ENCODE results near the gene OCA2. TPM values are rescaled to one million over a fixed set of nuclear protein-coding genes. Genes with fewer than 3 reads are reported as not detected.

The OCA2 gene
- total RNA-seq, 1 donor from 2014 or later: 2.8 TPM

DNA sequence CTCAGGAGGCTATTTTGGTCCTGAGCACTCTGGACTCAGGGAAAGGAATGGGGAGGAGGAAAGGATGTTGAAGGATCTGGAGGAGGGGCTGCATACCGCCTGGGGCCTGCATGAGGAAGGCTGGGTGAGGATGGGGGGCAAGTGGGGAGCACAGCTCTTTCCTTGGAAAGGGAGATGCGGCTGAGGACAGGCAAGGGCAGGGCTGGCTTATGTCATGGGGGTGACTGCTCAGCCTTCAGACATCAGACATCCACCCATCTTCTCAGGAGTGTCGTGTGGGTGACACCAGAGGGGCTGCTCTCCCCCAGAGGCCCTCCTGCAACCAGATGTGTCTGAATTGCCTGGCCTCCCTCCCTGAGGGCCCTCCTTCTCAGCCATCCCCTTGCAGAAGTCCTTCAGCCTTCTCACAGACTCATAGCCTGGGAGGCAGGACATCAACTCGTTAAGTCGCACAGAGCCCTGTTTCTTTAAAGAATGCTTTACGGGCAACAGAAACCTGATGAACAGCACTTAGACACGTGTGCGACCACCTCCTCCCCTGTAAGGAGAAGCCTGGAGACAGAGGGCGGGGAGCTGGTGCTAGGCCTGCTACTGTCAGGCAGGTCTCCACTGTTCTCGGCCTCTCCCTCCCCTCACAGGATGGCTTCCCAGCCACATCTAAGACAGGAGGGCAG is 252.3 kb downstream of the OCA2 start:
- TF ChIP-seq, protein P1, sequence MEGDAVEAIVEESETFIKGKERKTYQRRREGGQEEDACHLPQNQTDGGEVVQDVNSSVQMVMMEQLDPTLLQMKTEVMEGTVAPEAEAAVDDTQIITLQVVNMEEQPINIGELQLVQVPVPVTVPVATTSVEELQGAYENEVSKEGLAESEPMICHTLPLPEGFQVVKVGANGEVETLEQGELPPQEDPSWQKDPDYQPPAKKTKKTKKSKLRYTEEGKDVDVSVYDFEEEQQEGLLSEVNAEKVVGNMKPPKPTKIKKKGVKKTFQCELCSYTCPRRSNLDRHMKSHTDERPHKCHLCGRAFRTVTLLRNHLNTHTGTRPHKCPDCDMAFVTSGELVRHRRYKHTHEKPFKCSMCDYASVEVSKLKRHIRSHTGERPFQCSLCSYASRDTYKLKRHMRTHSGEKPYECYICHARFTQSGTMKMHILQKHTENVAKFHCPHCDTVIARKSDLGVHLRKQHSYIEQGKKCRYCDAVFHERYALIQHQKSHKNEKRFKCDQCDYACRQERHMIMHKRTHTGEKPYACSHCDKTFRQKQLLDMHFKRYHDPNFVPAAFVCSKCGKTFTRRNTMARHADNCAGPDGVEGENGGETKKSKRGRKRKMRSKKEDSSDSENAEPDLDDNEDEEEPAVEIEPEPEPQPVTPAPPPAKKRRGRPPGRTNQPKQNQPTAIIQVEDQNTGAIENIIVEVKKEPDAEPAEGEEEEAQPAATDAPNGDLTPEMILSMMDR (conservative IDR thresholded peaks at IDR 0.05): no peak
- no peaks in the 10 kb centered on the region for H3K36me3 Mint-ChIP-seq
- H3K27me3 Mint-ChIP-seq: peaks cover 3% of the 10 kb centered on the region
- no peaks in the 10 kb centered on the region for H3K4me1 Mint-ChIP-seq (ENCODE audit: unreplicated experiment)
- no peak overlapping the region for H3K4me3 Mint-ChIP-seq
- DNase-seq (ENCODE audit: extremely low spot score, unreplicated experiment): no peak
- no peaks in the 10 kb centered on the region for H3K9me3 Mint-ChIP-seq
- no peak overlapping the region for H3K27ac Mint-ChIP-seq

DNA sequence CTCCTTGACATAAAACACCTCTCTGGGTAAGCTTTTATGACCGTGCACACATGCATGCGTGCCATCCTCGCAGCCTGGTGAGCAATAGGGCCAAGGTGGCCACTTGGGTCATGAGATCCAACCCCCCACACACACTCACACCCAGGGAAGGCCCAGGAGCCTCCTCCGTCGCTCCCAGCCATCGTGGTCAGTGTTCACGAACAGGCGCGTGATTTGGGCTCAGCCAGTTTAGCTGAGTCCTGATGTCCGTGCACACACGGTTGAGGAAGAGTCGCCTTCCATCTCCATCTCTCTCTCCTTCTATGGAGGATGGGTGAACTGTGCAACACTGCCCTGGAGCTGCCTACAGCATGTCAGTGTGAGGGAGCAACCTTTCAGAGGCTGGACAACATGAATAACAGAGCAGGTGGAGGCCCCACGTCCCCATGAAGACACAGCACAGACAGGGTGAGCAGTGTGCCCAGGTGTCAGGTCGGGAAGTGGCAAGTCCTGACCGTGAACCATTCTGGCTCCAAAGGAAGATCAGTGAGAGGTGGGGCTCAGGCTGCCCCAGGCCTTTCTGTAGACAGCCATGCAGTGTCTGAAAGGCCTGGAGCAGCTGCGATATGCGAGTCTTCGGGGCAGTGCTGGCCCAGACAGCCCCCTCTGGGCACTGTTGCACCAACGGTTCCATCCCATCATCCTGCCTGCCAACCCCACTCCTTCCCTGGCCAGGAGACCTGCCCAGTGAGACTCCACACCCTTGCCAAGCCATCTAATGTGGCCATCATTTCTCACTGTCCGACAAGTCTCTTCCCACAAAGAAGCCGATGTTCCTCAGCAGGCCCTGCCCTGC is 253.4 kb downstream of the OCA2 start:
- TF ChIP-seq, protein P1 (conservative IDR thresholded peaks at IDR 0.05): no peak
- Mint-ChIP-seq H3K9me3 (no peaks in the 10 kb centered on the region), H3K4me1 (ENCODE audit: unreplicated experiment) (no peaks in the 10 kb centered on the region), H3K27ac (no peak overlapping the region), H3K4me3 (no peak overlapping the region), H3K27me3 (peaks cover 3% of the 10 kb centered on the region), H3K36me3 (no peaks in the 10 kb centered on the region)
- DNase-seq (ENCODE audit: extremely low spot score, unreplicated experiment): no peak

DNA sequence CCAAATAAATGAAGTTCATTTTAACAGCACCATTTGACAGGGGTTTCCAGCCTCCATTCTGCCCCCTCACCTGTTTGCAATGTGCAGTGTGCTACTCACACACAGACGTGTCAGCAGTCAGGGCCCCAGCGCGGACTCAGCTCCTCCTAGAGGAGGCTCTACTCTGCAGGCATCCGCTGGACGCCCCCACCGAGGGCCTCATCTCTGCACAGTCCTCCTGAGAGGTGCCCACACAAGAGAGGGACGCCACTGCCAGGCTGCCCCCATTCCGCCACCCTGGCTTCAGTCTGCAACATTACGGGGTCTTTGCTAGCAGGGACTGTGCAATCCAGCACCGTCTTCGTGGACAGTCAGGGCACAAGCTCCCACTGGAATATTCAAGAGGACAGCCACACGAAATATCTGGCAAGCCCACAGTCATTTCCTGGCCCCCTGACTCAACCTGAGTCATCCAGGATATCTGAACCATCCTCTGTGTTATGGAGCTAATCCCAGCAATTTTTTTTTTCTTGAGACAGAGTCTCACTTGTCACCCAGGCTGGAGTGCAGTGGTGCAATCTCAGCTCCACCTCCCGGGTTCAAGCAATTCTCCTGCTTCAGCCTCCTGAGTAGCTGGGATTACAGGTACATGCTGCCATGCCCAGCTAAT is 255.0 kb downstream of the OCA2 start:
- no peak overlapping the region for H3K4me3 Mint-ChIP-seq
- no peak for DNase-seq (ENCODE audit: extremely low spot score, unreplicated experiment)
- no peak overlapping the region for H3K27ac Mint-ChIP-seq
- peaks cover 1% of the 10 kb centered on the region for H3K27me3 Mint-ChIP-seq
- TF ChIP-seq, protein P1 (conservative IDR thresholded peaks at IDR 0.05): no peak
- H3K9me3 Mint-ChIP-seq: no peaks in the 10 kb centered on the region
- H3K36me3 Mint-ChIP-seq: no peaks in the 10 kb centered on the region
- no peaks in the 10 kb centered on the region for H3K4me1 Mint-ChIP-seq (ENCODE audit: unreplicated experiment)

GRCh38 chr15:27843146-27843545 is 256.0 kb downstream of the OCA2 start:
- no peaks in the 10 kb centered on the region for H3K4me1 Mint-ChIP-seq (ENCODE audit: unreplicated experiment)
- no peaks in the 10 kb centered on the region for H3K36me3 Mint-ChIP-seq
- H3K4me3 Mint-ChIP-seq: no peak overlapping the region
- DNase-seq (ENCODE audit: extremely low spot score, unreplicated experiment): no peak
- TF ChIP-seq, protein P1 (conservative IDR thresholded peaks at IDR 0.05): no peak
- H3K9me3 Mint-ChIP-seq: no peaks in the 10 kb centered on the region
- H3K27ac Mint-ChIP-seq: no peak overlapping the region
- H3K27me3 Mint-ChIP-seq: no peaks in the 10 kb centered on the region

GRCh38 chr15:27842526-27842925 is 256.6 kb downstream of the OCA2 start:
- TF ChIP-seq, protein P1 (conservative IDR thresholded peaks at IDR 0.05): no peak
- H3K27me3 Mint-ChIP-seq: no peaks in the 10 kb centered on the region
- no peaks in the 10 kb centered on the region for H3K4me1 Mint-ChIP-seq (ENCODE audit: unreplicated experiment)
- H3K4me3 Mint-ChIP-seq: no peak overlapping the region
- no peak for DNase-seq (ENCODE audit: extremely low spot score, unreplicated experiment)
- no peaks in the 10 kb centered on the region for H3K9me3 Mint-ChIP-seq
- H3K27ac Mint-ChIP-seq: no peak overlapping the region
- H3K36me3 Mint-ChIP-seq: no peaks in the 10 kb centered on the region

All from type B pancreatic cell (in vitro differentiated cells).